ENCODE measurements around the gene RGS5. TPM values are rescaled to one million over a fixed set of nuclear protein-coding genes. Genes with fewer than 3 reads are reported as not detected.

Gene RGS5
- total and polyA plus RNA-seq, 2 experiments from 2014 or later: 23.4 to 48.3 TPM

DNA sequence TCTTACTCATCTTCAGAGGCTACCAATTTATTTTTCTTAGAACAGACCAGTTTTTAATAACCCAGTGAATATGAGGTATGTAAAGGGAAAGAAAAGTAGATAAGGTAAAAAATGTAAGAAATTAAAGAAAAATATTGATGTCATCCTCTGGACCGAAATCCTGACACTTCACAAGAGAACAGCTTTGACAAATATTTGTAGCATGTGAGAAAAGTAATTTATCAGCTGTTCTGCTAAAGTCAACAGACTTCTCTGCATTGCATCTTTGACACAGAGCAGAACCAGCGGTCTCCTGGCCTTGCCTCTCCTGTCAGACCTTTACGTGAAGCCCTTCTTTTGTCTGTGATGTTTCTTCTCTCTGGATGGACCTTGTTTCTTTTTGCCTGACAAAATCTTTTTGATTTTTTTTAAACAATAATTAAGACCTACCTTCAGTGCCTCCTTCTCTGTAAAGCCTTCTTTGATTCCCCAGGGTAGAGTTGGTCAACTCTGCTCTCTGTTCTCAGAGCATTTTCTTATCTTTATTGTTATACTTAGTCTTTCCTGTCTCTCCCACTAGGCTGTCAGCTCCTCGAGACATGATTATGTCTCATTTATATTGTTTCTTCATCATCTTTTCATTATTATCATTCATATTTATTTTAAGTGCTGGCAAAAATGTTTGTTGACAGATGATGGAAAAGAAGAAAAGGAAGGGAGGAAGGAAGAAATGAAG lies 98.2 kb downstream of the RGS5 start:
- H3K27me3 Mint-ChIP-seq (ENCODE audit: insufficient read depth, low read depth, poor library complexity): peaks cover 1% of the 10 kb centered on the region
- no peak overlapping the region for H3K27ac ChIP-seq (ENCODE audit: low read depth)
- no peak overlapping the region for H3K27ac Mint-ChIP-seq

More for the DNA sequence above, 98.2 kb downstream of the RGS5 start:
- no peaks in the 10 kb centered on the region for H3K4me1 Mint-ChIP-seq
- Histone ChIP-seq H3K4me1 (ENCODE audit: insufficient read depth) (no peaks in the 10 kb centered on the region), H3K4me3 (no peak overlapping the region), H3K9me2 (ENCODE audit: insufficient read depth) (peaks cover 3% of the 10 kb centered on the region; the same call in 1 of the 2 replicates), H2AFZ (no peak overlapping the region), H3F3A (replicated peaks; ENCODE audit: low read depth) (no peaks in the 10 kb centered on the region), H3K4me2 (no peak overlapping the region), H4K20me1 (replicated peaks; ENCODE audit: insufficient read depth) (no peaks in the 10 kb centered on the region), H3K36me3 (ENCODE audit: insufficient read depth) (no peaks in the 10 kb centered on the region), H3K79me2 (replicated peaks; ENCODE audit: insufficient read depth) (no peaks in the 10 kb centered on the region), H3K27me3 (ENCODE audit: insufficient read depth) (no peaks in the 10 kb centered on the region)
- ATAC-seq (no peak), DNase-seq (ENCODE audit: low spot score) (no peak)
- H3K4me3 Mint-ChIP-seq: no peak overlapping the region
- no peaks in the 10 kb centered on the region; the same call in 2 of the 3 replicates for H3K36me3 Mint-ChIP-seq (ENCODE audit: low read depth)
- peaks cover 11% of the 10 kb centered on the region; the same call in 2 of the 3 replicates for H3K9me3 Mint-ChIP-seq
- TF ChIP-seq ZNF331 (CRISPR knock-in tag; IDR thresholded peaks at IDR 0.05; ENCODE audit: low read depth): no peak
- TF ChIP-seq, protein P1, sequence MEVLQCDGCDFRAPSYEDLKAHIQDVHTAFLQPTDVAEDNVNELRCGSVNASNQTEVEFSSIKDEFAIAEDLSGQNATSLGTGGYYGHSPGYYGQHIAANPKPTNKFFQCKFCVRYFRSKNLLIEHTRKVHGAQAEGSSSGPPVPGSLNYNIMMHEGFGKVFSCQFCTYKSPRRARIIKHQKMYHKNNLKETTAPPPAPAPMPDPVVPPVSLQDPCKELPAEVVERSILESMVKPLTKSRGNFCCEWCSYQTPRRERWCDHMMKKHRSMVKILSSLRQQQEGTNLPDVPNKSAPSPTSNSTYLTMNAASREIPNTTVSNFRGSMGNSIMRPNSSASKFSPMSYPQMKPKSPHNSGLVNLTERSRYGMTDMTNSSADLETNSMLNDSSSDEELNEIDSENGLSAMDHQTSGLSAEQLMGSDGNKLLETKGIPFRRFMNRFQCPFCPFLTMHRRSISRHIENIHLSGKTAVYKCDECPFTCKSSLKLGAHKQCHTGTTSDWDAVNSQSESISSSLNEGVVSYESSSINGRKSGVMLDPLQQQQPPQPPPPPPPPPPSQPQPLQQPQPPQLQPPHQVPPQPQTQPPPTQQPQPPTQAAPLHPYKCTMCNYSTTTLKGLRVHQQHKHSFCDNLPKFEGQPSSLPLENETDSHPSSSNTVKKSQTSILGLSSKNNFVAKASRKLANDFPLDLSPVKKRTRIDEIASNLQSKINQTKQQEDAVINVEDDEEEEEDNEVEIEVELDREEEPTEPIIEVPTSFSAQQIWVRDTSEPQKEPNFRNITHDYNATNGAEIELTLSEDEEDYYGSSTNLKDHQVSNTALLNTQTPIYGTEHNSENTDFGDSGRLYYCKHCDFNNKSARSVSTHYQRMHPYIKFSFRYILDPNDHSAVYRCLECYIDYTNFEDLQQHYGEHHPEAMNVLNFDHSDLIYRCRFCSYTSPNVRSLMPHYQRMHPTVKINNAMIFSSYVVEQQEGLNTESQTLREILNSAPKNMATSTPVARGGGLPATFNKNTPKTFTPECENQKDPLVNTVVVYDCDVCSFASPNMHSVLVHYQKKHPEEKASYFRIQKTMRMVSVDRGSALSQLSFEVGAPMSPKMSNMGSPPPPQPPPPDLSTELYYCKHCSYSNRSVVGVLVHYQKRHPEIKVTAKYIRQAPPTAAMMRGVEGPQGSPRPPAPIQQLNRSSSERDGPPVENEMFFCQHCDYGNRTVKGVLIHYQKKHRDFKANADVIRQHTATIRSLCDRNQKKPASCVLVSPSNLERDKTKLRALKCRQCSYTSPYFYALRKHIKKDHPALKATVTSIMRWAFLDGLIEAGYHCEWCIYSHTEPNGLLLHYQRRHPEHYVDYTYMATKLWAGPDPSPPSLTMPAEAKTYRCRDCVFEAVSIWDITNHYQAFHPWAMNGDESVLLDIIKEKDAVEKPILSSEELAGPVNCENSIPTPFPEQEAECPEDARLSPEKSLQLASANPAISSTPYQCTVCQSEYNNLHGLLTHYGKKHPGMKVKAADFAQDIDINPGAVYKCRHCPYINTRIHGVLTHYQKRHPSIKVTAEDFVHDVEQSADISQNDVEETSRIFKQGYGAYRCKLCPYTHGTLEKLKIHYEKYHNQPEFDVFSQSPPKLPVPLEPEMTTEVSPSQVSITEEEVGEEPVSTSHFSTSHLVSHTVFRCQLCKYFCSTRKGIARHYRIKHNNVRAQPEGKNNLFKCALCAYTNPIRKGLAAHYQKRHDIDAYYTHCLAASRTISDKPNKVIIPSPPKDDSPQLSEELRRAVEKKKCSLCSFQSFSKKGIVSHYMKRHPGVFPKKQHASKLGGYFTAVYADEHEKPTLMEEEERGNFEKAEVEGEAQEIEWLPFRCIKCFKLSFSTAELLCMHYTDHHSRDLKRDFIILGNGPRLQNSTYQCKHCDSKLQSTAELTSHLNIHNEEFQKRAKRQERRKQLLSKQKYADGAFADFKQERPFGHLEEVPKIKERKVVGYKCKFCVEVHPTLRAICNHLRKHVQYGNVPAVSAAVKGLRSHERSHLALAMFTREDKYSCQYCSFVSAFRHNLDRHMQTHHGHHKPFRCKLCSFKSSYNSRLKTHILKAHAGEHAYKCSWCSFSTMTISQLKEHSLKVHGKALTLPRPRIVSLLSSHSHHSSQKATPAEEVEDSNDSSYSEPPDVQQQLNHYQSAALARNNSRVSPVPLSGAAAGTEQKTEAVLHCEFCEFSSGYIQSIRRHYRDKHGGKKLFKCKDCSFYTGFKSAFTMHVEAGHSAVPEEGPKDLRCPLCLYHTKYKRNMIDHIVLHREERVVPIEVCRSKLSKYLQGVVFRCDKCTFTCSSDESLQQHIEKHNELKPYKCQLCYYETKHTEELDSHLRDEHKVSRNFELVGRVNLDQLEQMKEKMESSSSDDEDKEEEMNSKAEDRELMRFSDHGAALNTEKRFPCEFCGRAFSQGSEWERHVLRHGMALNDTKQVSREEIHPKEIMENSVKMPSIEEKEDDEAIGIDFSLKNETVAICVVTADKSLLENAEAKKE (CRISPR knock-in tag; IDR thresholded peaks at IDR 0.05): no peak
- no peak for TF ChIP-seq POLR2AphosphoS5 (IDR thresholded peaks at IDR 0.05; ENCODE audit: low read depth)
